PC-3 (cell line): Measurements from ENCODE around the gene CASKIN1. TPM values are rescaled to one million over a fixed set of nuclear protein-coding genes. Genes with fewer than 3 reads are reported as not detected.
A peak's percentile ranks its signal among the peaks of the same experiment; 100 is the strongest.

Experiments
- ATAC-seq: fragments of 200-7000 bp; cut with Tn5 transposase; 2 replicates; pipeline ENCODE4 v1.9.1; 2020; ENCODE audit warnings: mild to moderate bottlenecking, moderate library complexity
- BruUV-seq: library from RNA; stranded (reverse); fragments of 400-500 nt; replicated peaks from 2 replicates; lab custom pipeline; 2021; lab: Mats Ljungman, UMichigan
- CTCF ChIA-PET: fragments of 300-600 bp; sonication (Branson Sonifier 250); formaldehyde crosslinking; loops from one replicate; lab custom pipeline; 2022; ENCODE audit warnings: antibody characterized with exemption; lab: Charles Lee
- POLR2A ChIA-PET: fragments of 300-600 bp; sonication (Branson Sonifier 250); formaldehyde crosslinking; loops from one replicate; lab custom pipeline; 2022; ENCODE audit warnings: antibody characterized with exemption; ENCODE audit not compliant: unreplicated experiment; lab: Charles Lee
- DNase-seq: peaks from one replicate; pipeline ENCODE4 v3.0.0-alpha.2; 2015
- H2AFZ ChIP-seq: fragments of 300-600 bp; sonication (generic); 2 replicates; pipeline ENCODE4 v1.6.0; 2016; ENCODE audit warnings: antibody characterized with exemption, low read length
- H3F3A ChIP-seq: fragments of 300-600 bp; sonication (generic); one replicate; pipeline ENCODE4 v1.6.0; 2017; ENCODE audit warnings: antibody characterized with exemption, low read length, control low read depth, mild to moderate bottlenecking; ENCODE audit not compliant: unreplicated experiment
- H3K27ac ChIP-seq: fragments of 300-600 bp; sonication (generic); 2 replicates; pipeline ENCODE4 v1.5.1; 2016; ENCODE audit warnings: mild to moderate bottlenecking, low read length
- H3K27me3 ChIP-seq: fragments of 300-600 bp; sonication (generic); 2 replicates; pipeline ENCODE4 v1.6.1; 2016; ENCODE audit warnings: low read length, mixed read lengths
- H3K36me3 ChIP-seq: fragments of 300-600 bp; sonication (generic); 2 replicates; pipeline ENCODE4 v1.6.1; 2016; ENCODE audit warnings: low read depth, mixed run types, low read length, mixed read lengths
- H3K4me1 ChIP-seq: fragments of 300-600 bp; sonication (generic); 2 replicates; pipeline ENCODE4 v1.5.1; 2016; ENCODE audit warnings: low read length; ENCODE audit not compliant: insufficient read depth
- H3K4me2 ChIP-seq: fragments of 300-600 bp; sonication (generic); 2 replicates; pipeline ENCODE4 v1.6.0; 2016; ENCODE audit warnings: low read length
- H3K4me3 ChIP-seq: fragments of 300-600 bp; sonication (generic); 2 replicates; pipeline ENCODE4 v1.5.1; 2016; ENCODE audit warnings: mild to moderate bottlenecking, low read length, mixed read lengths
- H3K79me2 ChIP-seq: fragments of 300-600 bp; sonication (generic); 2 replicates; pipeline ENCODE4 v1.6.1; 2017; ENCODE audit warnings: low read length, mixed read lengths
- H3K9ac ChIP-seq: fragments of 300-600 bp; sonication (generic); 2 replicates; pipeline ENCODE4 v1.6.0; 2016; ENCODE audit warnings: mild to moderate bottlenecking, low read length
- H3K9me2 ChIP-seq: fragments of 300-600 bp; sonication (generic); replicated peaks from 2 replicates; pipeline ENCODE4 v1.6.1; 2016; ENCODE audit warnings: mixed run types, low read length, mixed read lengths
- H3K9me3 ChIP-seq: fragments of 300-600 bp; sonication (generic); 2 replicates; pipeline ENCODE4 v1.6.1; 2016; ENCODE audit warnings: low read length, mixed read lengths
- H4K20me1 ChIP-seq: fragments of 300-600 bp; sonication (generic); 2 replicates; pipeline ENCODE4 v1.6.1; 2016; ENCODE audit warnings: low read length, mixed read lengths
- CTCF ChIP-seq: fragments of 300-600 bp; sonication (generic); conservative IDR thresholded peaks from 2 replicates; pipeline ENCODE4 v1.5.1; 2017; ENCODE audit warnings: antibody characterized with exemption, low read depth, mild to moderate bottlenecking, low read length
- EZH2 ChIP-seq: fragments of 300-600 bp; sonication (generic); IDR thresholded peaks from one replicate; pipeline ENCODE4 v1.6.1; 2017; ENCODE audit warnings: antibody characterized with exemption, mild to moderate bottlenecking, low read length; ENCODE audit not compliant: unreplicated experiment
- EZH2phosphoT487 ChIP-seq: fragments of 300-600 bp; sonication (generic); IDR thresholded peaks from 2 replicates; pipeline ENCODE4 v1.6.1; 2018; ENCODE audit warnings: mild to moderate bottlenecking, antibody characterized with exemption, low read length, borderline replicate concordance
- intact Hi-C: fragments of 100-400 bp; cut with micrococcal nuclease; formaldehyde crosslinking; loops from 2 replicates; pipeline ENCODE4 v1.9.0; 2023
- total RNA-seq: library from RNA; depleted of rRNA; stranded (reverse); fragments of >200 nt; gene quantifications from 2 replicates; pipeline ENCODE4 v1.2.3, GENCODE V29; 2014

Gene CASKIN1
- total RNA-seq, 1 experiment from 2014 or later: 1.6 TPM

DNA sequence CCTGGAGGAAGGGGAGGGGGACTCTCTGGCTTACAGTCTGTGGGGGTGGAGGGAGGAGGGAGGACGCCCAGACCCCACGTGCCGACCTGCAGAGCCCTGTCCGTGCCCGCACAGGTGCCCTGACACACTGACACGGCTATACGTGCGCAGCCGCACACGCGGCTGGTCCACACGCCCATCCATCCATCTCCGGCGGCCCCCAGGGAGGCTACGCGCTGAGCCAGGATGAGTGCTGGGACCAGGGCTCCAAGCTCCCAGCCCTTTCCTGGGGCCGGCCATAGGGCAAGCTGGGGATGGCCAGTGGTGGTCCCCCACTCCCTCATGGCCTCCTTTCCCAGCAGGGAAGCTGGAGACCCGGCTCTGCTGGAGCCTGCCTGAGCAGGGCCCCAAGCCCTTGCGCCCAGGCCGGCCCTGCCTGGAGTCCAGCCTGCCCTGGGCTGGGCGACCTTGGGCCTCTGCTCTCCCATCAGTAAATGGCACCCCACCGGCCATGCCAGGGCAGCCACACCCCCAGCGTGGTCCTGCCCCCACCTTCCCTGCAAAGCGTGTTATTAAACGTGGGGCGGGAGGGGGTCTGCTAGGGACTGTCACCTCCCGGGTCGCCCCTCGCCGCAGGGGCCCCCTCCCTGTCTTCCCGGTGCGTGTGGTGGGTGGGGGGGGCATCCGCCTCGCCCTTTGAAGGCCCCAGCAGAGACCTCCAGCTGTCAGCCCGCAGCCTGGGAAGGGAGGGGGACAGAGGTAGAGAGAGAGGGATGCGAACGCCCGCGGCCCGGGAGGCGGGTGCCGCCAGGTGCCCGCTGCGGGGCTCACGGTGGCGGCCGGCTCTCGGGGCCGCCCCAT lies 863 bp downstream of the CASKIN1 start:
- no peaks in the 10 kb centered on the region for H3K9me2 ChIP-seq
- ATAC-seq: peak; percentile 29
- intact Hi-C loops: no loop called here
- H4K20me1 ChIP-seq: no peaks in the 10 kb centered on the region
- no peaks in the 10 kb centered on the region for H3K27me3 ChIP-seq
- no peaks in the 10 kb centered on the region for H3K36me3 ChIP-seq
- H3K79me2 ChIP-seq: no peaks in the 10 kb centered on the region
- no peak for DNase-seq
- H3K4me3 ChIP-seq: peak overlapping the region; percentile 59
- H3K9me3 ChIP-seq: no peaks in the 10 kb centered on the region
- peaks cover 12% of the 10 kb centered on the region; the same call in 1 of the 2 replicates for H3K4me1 ChIP-seq
- BruUV-seq: no TSS peak
- TF ChIP-seq CTCF (no peak), EZH2phosphoT487 (no peak), EZH2 (no peak)
- ChIA-PET POLR2A (no interaction called here), CTCF (interaction anchor here (0.7 to 1.4 kb wide), 4 partner anchors 11 to 55 kb away, joined by 3 to 18 read pairs (median 4); partner anchors contain the start of gene ECI1)
- H3K27ac ChIP-seq: no peak overlapping the region
- no peaks in the 10 kb centered on the region for H3F3A ChIP-seq
- no peak overlapping the region for H3K9ac ChIP-seq
- H2AFZ ChIP-seq: peak overlapping the region; percentile 34; the same call in 1 of the 2 replicates
- H3K4me2 ChIP-seq: peak overlapping the region; percentile 79

GRCh38 chr16:2194852-2195321 lies 1.5 kb downstream of the CASKIN1 start:
- Histone ChIP-seq H3K4me1 (peaks cover 12% of the 10 kb centered on the region; the same call in 1 of the 2 replicates), H3K4me3 (peak overlapping the region; percentile 59; the same call in 1 of the 2 replicates), H3K9me3 (no peaks in the 10 kb centered on the region), H3F3A (no peaks in the 10 kb centered on the region), H3K79me2 (no peaks in the 10 kb centered on the region), H4K20me1 (no peaks in the 10 kb centered on the region), H3K27ac (no peak overlapping the region), H3K27me3 (no peaks in the 10 kb centered on the region), H3K9ac (no peak overlapping the region), H3K4me2 (peak overlapping the region; percentile 79), H2AFZ (peak overlapping the region; percentile 32; the same call in 1 of the 2 replicates), H3K36me3 (no peaks in the 10 kb centered on the region), H3K9me2 (no peaks in the 10 kb centered on the region)
- POLR2A ChIA-PET: no interaction called here
- ATAC-seq (peak; percentile 81), DNase-seq (peak; percentile 64)
- BruUV-seq: no TSS peak
- CTCF ChIA-PET: interaction anchor here (0.5 to 1.4 kb wide), 6 partner anchors 31 to 72 kb away, joined by 3 to 18 read pairs (median 3); partner anchors contain the start of gene ECI1
- intact Hi-C loops: no loop called here
- TF ChIP-seq CTCF (peak; percentile 57), EZH2 (no peak)
